Effector memory CD8-positive, alpha-beta T cell (primary cell): ENCODE results near the gene TDP1.
A peak's percentile ranks its signal among the peaks of the same experiment; 100 is the strongest.

Source experiments
- ATAC-seq: fragments of 150-1000 bp; cut with Tn5 transposase; replicated peaks from 2 replicates; pipeline ENCODE4 v1.10.0; 2021; ENCODE audit warnings: mild to moderate bottlenecking, moderate library complexity
- DNase-seq, 3 experiments: peaks; one replicate each; pipeline ENCODE4 v3.0.0; 2021
- H3K27ac Mint-ChIP-seq, 2 donors: one replicate each; pipeline ENCODE4 v1.8.0; 2022; ENCODE audit warnings: mild to moderate bottlenecking in 2 of 2, mixed read lengths in 2 of 2, moderate library complexity in 2 of 2
- H3K27me3 Mint-ChIP-seq, 2 donors: one replicate each; pipeline ENCODE4 v1.8.0; 2022; ENCODE audit warnings: mixed read lengths in 2 of 2
- H3K36me3 Mint-ChIP-seq: one replicate; pipeline ENCODE4 v1.8.0; 2022; ENCODE audit warnings: mild to moderate bottlenecking, moderate library complexity, mixed read lengths; ENCODE audit not compliant: insufficient read depth
- H3K4me1 Mint-ChIP-seq, 2 donors: one replicate each; pipeline ENCODE4 v1.8.0; 2022; ENCODE audit warnings: low read depth in 2 of 2, mixed read lengths in 2 of 2
- H3K4me3 Mint-ChIP-seq, 2 donors: one replicate each; pipeline ENCODE4 v1.8.0; 2022; ENCODE audit warnings: mild to moderate bottlenecking in 2 of 2, mixed read lengths in 2 of 2, moderate library complexity in 2 of 2
- H3K9me3 Mint-ChIP-seq, 2 donors: one replicate each; pipeline ENCODE4 v1.8.0; 2022; ENCODE audit warnings: mixed read lengths in 2 of 2
- total RNA-seq, 9 experiments: gene quantifications; one replicate each; lab custom pipeline; 2026; lab: John Stamatoyannopoulos, UW

Gene TDP1
- total RNA-seq = 50.4 to 139 (median 83.3) reads per million in 9 experiments

DNA sequence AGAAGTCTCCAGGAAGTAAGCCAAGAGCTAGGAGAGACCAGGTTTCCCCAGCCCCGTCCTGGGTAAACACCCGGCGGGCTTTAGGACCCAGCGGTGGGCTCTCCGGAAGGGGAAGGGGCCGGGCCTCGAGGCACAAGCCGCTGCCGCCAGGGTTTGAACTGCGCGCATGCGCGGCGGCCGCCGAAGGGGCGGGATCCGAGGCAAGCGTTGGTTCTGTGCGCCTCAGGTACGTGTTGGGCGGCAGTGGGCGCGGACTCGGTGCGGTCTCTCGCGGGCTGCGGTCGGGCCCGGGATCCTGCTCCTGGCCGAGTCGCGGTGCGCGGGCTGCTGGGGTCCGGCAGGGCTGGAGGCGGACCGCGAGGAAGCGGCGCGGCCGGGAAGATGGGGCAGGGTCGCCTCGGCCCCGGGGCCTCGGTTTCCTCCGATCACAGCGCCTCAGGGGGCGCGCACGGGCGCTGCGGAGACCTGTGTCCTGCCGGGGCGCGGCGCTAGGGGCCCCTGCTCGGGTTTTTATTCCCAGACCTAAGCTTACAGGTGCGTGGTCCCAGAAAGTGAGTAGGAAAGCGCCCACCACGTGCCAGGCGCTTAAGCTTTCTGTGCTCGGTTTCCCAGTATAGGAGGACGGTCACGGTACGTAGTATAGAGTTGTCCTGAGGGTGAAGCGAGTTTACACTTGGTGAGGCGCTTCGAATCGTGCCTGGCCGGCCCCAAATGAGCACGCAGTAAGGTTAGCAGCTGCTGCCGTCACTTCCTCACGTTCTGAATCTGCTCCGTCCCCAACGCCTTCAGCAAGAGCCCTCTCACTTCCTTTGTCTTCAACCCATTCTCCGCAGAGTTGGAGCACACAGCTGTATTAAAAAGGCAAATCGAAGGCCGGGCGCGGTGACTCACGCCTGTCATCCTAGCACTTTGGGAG lies at the start of gene TDP1:
Gene TDP1 (plus strand): TSS at position 183 of the 916 bp plus-strand sequence. CDS start 7,188 bp downstream, outside the sequence.
- ATAC-seq = peak; percentile 67
- Mint-ChIP-seq H3K4me3 (peak within 1 kb of the TSS; percentile 87 to 88), H3K27me3 (no peaks in the 10 kb centered on the region), H3K27ac (peak within 1 kb of the TSS; percentile 96 to 97), H3K9me3 (no peaks in the 10 kb centered on the region), H3K4me1 (peaks cover 38 to 46% of the 10 kb centered on the region in 2 donors), H3K36me3 (peaks cover 37% of the 10 kb centered on the region)
- DNase-seq = peak; percentile 94 to 97 (median 95)

DNA sequence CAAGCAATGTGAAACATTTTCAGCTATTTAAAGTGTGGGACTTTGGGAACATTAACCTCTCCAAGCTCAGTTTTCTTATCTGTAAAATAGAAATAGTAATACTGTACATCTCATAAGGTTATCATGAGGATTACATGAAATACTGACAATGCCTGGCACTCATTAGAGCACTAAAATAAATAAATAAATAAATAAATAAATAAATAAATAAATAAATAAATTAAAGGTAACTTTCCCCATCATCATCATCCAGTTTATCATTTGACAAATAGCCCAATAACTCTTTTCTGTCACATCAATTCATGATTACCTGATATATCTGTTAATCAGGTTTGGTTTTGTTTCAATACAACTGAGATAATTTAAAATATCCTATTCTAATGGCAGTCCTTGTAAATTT lies 49.7 kb upstream of the TDP1 start:
- no peak for ATAC-seq
- Mint-ChIP-seq H3K27ac (no peak overlapping the region), H3K27me3 (peaks cover 13 to 23% of the 10 kb centered on the region in 2 donors), H3K9me3 (no peaks in the 10 kb centered on the region), H3K36me3 (no peaks in the 10 kb centered on the region), H3K4me1 (peaks cover 9 to 18% of the 10 kb centered on the region in 2 donors), H3K4me3 (no peak overlapping the region)
- DNase-seq = no peak

GRCh38 chr14:89907655-89908054 lies 48.1 kb upstream of the TDP1 start:
- Mint-ChIP-seq H3K27me3 (peaks cover 13 to 23% of the 10 kb centered on the region in 2 donors), H3K4me3 (no peak overlapping the region), H3K9me3 (no peaks in the 10 kb centered on the region), H3K27ac (no peak overlapping the region), H3K4me1 (peaks cover 9 to 18% of the 10 kb centered on the region in 2 donors), H3K36me3 (no peaks in the 10 kb centered on the region)
- no peak for DNase-seq
- no peak for ATAC-seq

- ATAC-seq (no peak), DNase-seq (no peak)
- Mint-ChIP-seq H3K27ac (no peak overlapping the region), H3K4me3 (no peak overlapping the region), H3K27me3 (peaks cover 13 to 23% of the 10 kb centered on the region in 2 donors), H3K36me3 (no peaks in the 10 kb centered on the region), H3K4me1 (peaks cover 2 to 8% of the 10 kb centered on the region in 2 donors), H3K9me3 (no peaks in the 10 kb centered on the region)
Measured at GRCh38 chr14:89908712-89909450, 46.8 kb upstream of the TDP1 start.

DNA sequence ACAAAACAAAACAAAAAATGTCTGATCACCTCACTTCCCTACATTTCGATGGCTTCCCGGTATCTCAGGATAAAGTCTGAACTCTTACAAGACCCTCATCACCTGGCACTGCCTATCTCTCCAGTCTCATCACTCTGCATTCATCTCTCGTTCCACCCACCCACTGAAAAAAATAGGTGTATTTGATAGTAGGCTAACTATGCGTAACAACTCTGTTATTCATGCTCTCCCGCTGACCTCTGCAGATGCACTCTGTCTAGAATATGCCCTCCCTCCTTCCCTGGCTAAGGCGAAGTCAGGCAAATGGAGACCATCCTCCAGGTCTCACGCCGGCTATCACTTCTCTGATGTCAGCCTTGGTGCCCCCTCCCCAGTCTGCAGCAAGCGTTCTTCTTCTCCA lies 46.1 kb upstream of the TDP1 start:
- ATAC-seq = no peak
- Mint-ChIP-seq H3K9me3 (no peaks in the 10 kb centered on the region), H3K4me1 (peaks cover 0 to 4% of the 10 kb centered on the region in 2 donors), H3K36me3 (no peaks in the 10 kb centered on the region), H3K27ac (no peak overlapping the region), H3K4me3 (no peak overlapping the region), H3K27me3 (peaks cover 13 to 23% of the 10 kb centered on the region in 2 donors)
- no peak for DNase-seq

- no peak for ATAC-seq
- H3K36me3 Mint-ChIP-seq = no peaks in the 10 kb centered on the region
- H3K4me1 Mint-ChIP-seq = peaks cover 0 to under 1% of the 10 kb centered on the region in 2 donors
- no peak overlapping the region for H3K27ac Mint-ChIP-seq
- no peak overlapping the region for H3K4me3 Mint-ChIP-seq
- DNase-seq = no peak
- peaks cover 7 to 15% of the 10 kb centered on the region in 2 donors for H3K27me3 Mint-ChIP-seq
- no peaks in the 10 kb centered on the region for H3K9me3 Mint-ChIP-seq
Measured at GRCh38 chr14:89910691-89911009, 45.1 kb upstream of the TDP1 start.

DNA sequence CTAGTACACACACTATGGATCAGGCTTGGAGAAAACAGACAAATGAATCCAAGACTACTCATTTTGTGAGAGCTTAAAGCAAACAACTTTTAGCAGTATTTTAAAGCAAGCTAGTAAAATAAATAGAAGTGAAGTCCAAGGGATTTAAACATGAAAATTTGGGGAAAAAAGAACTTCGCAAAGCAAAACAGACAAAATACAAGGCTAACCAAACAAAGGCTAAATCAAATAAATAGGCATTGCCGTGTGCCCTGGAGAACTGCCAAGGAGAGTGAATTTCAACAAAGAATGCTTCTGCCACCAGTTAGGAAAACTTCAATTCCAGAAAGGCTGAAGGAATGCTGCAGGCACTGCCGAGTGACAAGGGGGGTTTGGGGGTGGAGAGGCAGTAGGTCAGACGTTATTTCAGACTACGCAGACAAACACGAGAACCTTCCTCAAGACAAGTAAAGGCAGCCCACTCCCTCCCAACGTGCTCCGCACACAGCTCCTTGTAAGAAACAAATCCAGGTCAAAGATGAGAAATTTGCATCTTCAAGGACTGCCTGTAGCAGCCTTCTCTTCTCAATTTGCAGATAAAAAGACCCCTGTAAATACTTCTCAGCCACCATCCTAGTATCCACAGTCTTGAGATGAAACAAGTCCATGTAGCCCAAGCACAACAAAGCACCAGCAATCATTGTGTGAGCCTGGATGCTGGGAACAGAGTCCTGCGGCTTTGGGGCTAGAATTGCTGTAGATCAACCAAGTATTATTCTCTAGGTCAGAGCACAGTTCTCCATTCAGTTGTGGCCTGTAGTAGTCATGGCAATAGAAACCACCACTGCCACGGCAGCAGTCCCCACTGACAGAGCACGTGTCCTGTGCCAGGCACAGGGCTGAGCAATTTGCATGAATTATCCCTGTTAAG lies 44.5 kb upstream of the TDP1 start:
- no peaks in the 10 kb centered on the region for H3K4me1 Mint-ChIP-seq
- DNase-seq = no peak
- H3K36me3 Mint-ChIP-seq = no peaks in the 10 kb centered on the region
- no peaks in the 10 kb centered on the region for H3K9me3 Mint-ChIP-seq
- no peak overlapping the region for H3K27ac Mint-ChIP-seq
- no peak for ATAC-seq
- no peak overlapping the region for H3K4me3 Mint-ChIP-seq
- peaks cover 6 to 14% of the 10 kb centered on the region in 2 donors for H3K27me3 Mint-ChIP-seq

DNA sequence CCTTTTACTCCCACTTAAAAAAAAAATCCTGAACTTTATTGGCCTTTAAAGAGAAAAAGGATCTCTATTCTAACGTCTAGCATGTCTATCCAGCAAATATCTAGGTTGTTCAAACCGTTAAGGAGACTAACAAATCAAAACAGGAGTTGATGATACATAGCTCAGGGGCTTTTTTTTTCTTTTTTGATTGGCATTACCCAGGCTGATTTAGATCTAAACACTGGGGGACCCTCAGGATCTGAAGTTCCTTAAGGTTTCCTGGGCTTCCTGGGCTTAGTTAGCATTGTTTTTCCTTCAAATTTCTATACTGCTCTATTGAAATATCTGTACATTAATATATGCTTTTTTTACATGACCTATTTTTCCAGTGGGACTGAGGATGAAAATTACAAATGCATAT lies 43.5 kb upstream of the TDP1 start:
- DNase-seq (no peak), ATAC-seq (no peak)
- no peaks in the 10 kb centered on the region for H3K36me3 Mint-ChIP-seq
- no peaks in the 10 kb centered on the region for H3K4me1 Mint-ChIP-seq
- H3K27me3 Mint-ChIP-seq = peaks cover 8 to 14% of the 10 kb centered on the region in 2 donors
- H3K4me3 Mint-ChIP-seq = no peak overlapping the region
- no peaks in the 10 kb centered on the region for H3K9me3 Mint-ChIP-seq
- no peak overlapping the region for H3K27ac Mint-ChIP-seq

DNA sequence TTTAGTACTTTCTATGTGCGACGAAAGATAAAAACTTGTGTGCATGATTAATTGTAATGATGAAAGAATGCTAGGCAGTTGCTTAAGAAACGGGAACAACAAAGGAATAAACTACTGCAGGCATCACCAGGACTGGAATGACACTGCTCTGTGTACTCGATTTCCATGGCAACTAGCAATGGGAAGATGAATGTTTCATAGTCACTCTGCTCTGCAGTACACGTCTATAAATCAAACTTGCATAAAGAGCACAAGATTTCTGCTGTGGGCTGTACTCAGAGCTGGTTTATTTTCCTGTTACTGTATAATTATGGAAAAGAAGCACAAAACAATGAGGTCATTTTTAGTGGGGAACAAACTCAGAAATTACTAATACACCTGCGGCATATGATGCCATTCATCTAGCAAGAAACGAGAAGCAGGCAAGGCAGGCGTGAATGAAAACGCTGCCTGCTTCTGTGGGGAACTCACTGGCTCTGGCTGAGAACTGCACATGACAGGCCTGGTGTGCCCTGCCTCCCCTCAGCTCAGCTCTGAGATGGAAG lies 43.0 kb upstream of the TDP1 start:
- no peak overlapping the region for H3K4me3 Mint-ChIP-seq
- no peak for DNase-seq
- ATAC-seq = no peak
- H3K9me3 Mint-ChIP-seq = no peaks in the 10 kb centered on the region
- H3K27me3 Mint-ChIP-seq = peaks cover 10 to 14% of the 10 kb centered on the region in 2 donors
- H3K27ac Mint-ChIP-seq = no peak overlapping the region
- no peaks in the 10 kb centered on the region for H3K36me3 Mint-ChIP-seq
- H3K4me1 Mint-ChIP-seq = no peaks in the 10 kb centered on the region

DNA sequence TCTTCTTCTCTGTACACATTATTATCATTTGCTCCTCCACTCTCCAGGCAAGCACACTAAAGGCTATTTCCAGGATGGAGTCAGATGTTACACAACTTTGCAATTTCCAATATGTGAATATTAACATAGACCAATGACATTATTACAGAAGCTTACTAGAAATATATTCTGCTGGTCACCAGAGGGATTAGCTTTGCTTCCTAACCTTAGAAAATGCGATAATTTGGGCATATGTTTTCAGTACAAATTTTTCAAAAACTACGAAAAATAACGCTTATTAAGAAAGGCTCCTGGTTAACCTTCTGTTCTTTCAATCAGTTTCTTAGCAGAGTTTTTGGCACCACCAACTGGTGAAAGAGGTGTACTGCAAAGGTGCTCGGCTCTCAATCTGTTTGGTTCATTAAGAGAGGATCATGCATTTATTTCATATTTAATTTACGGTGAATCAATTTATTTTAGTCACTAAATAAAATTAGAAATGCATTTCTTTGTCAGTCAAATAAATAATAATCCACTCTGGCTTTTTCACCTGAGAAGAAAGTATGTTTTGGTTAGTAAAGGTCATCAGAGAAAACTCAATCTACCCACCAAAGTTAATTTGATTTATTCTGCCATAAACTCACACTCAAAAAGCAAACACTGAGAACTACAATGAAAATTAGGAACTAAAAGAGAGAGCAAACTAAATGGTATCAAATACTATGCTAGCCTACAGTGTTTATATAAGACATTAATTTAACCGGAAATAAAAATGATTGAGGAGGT lies 40.4 kb upstream of the TDP1 start:
- DNase-seq (peak; percentile 52 to 72 (median 59)), ATAC-seq (peak; percentile 64)
- Mint-ChIP-seq H3K27ac (no peak overlapping the region), H3K36me3 (no peaks in the 10 kb centered on the region), H3K27me3 (peaks cover 0 to 4% of the 10 kb centered on the region in 2 donors), H3K9me3 (no peaks in the 10 kb centered on the region), H3K4me3 (no peak overlapping the region), H3K4me1 (no peaks in the 10 kb centered on the region)

- no peaks in the 10 kb centered on the region for H3K4me1 Mint-ChIP-seq
- no peaks in the 10 kb centered on the region for H3K9me3 Mint-ChIP-seq
- H3K27me3 Mint-ChIP-seq = peaks cover 0 to 4% of the 10 kb centered on the region in 2 donors
- H3K36me3 Mint-ChIP-seq = no peaks in the 10 kb centered on the region
- no peak for DNase-seq
- no peak overlapping the region for H3K4me3 Mint-ChIP-seq
- H3K27ac Mint-ChIP-seq = no peak overlapping the region
- no peak for ATAC-seq
Measured at GRCh38 chr14:89918721-89919120, 37.0 kb upstream of the TDP1 start.

DNA sequence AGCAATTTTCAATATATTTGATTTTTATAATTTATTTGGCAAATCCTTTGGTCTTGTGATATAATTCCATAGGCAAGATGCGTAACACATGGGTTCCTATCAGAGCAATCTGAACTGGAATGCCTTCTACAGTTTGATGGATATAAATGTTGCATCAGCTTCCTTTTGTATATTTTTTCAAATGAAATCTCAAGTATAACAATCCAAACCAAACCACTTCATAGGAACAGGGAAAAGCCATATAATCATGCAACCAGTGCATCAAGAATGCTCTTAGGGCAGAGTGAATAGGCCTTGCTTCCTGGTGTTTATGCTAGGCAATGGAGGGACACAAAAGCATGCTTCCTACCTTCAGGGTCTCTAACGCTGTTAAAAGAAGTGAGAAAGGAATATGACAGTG lies 35.7 kb upstream of the TDP1 start:
- Mint-ChIP-seq H3K36me3 (no peaks in the 10 kb centered on the region), H3K4me3 (no peak overlapping the region), H3K4me1 (no peaks in the 10 kb centered on the region), H3K27ac (no peak overlapping the region), H3K27me3 (peaks cover 0 to 4% of the 10 kb centered on the region in 2 donors), H3K9me3 (no peaks in the 10 kb centered on the region)
- no peak for ATAC-seq
- no peak for DNase-seq
